ENCODE data around the gene BCL3.
"Not testable (repeated sequence)": the region's sequence is repeated elsewhere in the genome, so short reads cannot be mapped to it uniquely, and the experiment has no call there.

BCL3 gene

GRCh38 chr19:44762038-44762437 lies 13.5 kb downstream of the BCL3 start:
- no peak for DNase-seq

GRCh38 chr19:44765033-44765948 lies 16.8 kb downstream of the BCL3 start:
- no peak for DNase-seq

GRCh38 chr19:44765949-44766335 lies 17.4 kb downstream of the BCL3 start:
- no peak for DNase-seq

DNA sequence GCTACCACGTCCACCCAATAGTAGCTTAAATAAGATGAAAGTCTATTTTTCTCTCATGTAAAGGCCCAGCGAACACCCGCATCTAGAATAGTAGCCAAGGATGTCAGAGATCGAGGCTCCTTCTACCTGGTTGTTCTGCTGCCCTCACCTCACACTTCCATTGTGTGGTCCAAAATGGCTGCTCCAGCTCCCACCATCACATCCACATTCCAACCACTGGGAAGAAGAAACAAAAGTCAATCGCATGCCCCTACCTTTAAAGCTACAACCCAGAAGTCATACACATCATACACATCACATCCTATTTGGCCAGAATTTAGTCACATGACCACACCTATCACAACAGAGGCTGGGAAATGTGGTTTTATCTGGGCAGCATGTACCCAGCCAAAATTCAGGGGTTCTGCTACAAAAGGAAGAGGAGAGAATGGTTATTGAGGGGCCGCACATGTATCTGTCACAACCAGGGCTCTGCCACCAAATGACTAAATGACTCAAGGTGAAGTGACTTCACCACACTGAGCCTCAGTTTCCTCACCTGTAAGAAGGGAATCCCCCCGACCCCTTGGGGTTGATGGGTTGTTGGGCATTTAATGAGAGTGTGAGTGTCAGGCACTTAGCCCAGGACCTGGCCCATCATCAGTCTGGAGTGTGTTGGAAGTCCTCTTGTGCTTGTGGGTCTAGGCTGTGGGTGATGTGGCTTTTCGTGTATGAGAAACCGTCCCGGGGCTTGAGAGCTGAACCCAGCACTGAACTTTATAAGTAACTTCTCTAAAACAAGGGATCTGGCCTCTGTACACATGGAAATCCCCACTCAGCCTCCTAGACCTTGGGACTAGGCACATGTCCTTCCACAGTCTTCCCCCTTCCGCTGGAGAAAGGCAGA lies 19.0 kb downstream of the BCL3 start:
- no peak for DNase-seq

DNA sequence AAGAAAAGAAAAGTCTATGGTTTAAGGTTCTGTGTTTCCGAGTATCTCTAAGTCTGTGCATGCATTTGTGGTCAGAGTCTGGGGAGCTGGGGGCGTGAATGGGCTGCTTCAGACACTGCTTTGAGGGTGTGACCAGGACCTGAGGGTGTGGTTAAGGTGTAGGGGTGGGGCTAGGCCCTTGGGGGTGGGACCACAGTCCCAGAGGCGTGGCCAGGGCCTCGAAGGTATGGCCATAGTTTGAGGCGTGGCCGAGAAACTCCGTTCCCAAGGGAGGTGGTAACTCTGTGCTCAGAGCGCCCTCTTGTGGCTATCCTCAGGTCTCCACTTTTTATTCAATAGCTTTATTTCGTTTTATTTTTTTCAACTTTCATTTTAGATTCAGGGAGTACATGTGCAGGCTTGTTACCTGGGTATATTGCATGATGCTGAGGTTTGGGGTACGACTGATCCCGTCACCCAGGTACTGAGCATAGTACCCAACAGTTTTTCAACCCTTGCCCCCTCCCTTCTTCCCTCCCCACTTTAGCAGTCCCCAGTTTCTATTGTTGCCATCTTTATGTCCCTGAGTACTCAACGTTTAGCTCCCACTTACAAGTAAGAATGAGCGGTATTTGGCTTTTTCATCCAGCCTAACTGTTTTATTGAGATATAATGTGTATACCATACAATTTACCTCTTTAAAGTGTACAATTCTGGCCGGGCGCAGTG lies 22.2 kb downstream of the BCL3 start:
- DNase-seq, result peak; percentile 68

DNA sequence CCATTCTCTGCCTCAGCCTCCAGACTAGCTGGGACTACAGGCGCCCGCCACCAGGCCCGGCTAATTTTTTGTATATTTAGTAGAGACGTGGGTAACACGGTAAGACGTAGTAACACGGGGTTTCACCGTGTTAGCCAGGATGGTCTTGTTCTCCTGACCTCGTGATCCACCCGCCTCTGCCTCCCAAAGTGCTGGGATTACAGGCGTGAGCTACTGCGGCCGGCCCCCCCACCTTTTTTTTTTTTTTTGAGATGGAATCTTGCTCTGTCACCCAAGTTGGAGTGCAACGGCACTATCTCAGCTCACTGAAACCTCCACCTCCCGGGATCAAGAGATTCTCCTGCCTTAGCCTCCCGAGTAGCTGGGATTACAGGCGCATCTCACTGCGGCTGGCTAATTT lies 23.6 kb downstream of the BCL3 start:
- not testable (repeated sequence) for DNase-seq

DNA sequence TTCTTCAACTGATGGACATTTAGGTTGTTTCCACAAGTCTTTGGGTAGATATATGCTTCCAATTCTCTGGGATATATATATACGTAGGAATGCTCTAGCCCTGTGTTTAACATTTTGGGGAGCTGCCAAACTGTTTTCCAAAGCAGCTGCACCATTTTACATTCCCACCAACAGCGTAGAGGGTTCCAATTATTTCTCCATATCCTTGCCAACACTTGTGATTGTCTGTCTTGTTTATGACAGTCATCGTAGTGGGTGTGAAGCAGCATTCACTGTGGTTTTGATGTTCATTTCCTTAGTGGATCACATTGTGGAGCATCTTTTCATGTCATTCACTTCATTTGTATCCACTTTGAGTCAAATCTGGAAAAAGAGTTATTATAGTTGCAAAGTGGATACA lies 24.5 kb downstream of the BCL3 start:
- DNase-seq, result no peak

- DNase-seq, result no peak
These were observed 27.2 kb downstream of the BCL3 start for GRCh38 chr19:44775676-44776240.

DNA sequence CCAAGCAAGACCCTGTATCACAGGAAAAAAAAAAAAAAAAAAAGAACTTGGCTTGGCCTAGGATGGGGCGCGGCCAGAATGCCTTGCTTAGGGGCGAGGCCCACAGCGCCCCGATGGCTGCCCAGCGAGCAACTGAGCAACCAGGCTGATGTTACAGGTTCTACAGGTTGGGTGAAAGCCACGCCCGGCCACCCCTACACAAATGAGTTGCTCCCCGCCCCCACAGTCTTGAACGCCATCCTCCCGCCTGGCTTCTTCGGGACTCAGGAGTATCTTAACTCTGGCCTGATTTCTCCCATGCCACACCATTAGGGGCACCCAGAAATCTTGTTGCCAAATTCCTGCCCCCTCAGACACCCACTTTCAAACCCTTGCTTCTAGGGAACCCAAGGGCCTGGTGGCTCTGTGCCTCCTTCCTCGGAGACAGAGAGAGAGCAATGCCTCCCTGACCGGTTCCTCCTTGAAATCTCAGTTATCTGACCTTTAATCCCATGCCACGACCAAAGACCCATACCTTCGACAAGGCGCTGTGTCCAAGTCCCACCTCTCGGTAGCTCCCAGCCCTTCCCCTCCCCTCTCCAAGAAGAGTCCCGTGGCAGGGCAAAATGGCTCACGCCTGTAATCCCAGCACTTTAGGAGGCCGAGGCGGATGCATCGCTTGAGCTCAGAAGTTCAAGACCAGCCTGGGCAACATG lies 28.0 kb downstream of the BCL3 start:
- no peak for DNase-seq

DNA sequence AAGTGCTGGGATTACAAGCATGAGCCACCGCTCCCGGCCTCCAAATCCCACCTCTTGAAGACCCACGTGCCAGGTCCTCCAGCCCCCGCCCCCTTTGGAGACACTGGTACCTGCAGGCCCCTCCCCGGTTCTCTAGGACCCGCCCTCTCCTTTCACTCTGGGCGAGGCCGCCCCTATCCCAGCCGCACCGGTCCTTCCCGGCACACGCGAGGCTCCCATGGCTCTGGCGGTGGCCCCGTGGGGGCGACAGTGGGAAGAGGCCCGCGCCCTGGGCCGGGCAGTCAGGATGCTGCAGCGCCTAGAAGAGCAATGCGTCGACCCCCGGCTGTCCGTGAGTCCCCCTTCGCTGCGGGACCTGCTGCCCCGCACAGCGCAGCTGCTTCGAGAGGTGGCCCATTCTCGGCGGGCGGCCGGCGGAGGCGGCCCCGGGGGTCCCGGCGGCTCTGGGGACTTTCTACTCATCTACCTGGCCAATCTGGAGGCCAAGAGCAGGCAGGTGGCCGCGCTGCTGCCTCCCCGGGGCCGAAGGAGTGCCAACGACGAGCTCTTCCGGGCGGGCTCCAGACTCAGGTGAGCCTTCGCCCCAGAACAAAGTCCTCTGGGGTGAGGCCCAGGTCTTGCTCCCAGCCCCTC lies 29.3 kb downstream of the BCL3 start, which contains the start of gene CBLC:
Gene CBLC, plus strand, starts transcription at position 176 of the 633 bp plus-strand sequence. Its CDS starts 42 bp downstream, at position 218.
- DNase-seq, result no peak

DNA sequence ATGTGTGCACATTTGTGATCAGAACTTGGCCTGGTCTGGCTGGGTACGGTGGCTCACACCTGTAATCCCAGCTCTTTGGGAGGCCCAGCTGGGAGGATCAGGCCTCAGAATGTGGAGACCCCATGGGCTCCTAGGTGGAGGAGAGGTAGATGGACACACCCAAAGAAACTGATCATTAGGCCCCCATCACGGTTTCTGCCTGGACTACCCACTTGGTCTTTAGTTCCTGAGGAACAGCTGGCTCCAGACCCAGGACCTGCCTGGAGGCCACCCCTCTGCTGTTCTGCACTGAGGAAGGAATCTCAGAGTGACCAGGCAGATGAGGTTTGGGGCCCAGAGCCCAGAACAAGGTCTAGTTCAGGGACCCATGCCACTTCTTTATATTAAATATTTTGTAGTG lies 30.6 kb downstream of the BCL3 start:
- no peak for DNase-seq

DNA sequence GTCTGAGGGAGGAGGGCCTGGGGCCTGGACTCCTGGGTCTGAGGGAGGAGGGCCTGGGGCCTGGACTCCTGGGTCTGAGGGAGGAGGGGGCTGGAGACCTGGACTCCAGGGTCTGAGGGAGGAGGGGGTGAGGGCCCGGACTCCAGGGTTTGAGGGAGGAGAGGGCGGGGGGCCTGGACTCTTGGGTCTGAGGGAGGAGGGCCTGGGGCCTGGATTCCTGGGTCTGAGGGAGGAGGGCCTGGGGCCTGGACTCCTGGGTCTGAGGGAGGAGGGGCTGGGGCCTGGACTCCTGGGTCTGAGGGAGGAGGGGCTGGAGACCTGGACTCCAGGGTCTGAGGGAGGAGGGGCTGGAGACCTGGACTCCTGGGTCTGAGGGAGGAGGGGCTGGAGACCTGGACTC lies 33.2 kb downstream of the BCL3 start:
- DNase-seq, result not testable (repeated sequence)

DNA sequence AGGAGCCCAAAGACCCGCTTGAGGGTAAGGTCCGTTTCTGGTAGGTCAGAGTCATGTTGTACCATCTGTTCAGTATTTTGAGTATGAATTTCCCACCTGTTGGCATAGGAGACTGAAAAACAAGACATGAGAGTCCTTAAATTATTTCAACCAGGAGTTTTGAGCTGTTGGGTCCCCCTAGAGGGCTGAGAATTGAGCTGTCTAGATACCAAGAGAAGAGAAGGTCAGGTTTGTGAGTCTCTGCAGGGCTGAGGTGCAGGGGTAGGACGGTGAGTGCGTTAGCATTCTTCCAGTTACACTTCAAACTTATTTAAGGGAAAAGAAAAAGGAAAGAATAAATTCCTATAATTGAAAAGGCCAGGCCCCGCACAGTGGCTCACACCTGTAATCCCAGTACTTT lies 34.2 kb downstream of the BCL3 start:
- DNase-seq, result no peak

- no peak for DNase-seq
These were observed 35.0 kb downstream of the BCL3 start for GRCh38 chr19:44783545-44783944.

GRCh38 chr19:44785271-44785670 lies 36.8 kb downstream of the BCL3 start:
- no peak for DNase-seq

DNA sequence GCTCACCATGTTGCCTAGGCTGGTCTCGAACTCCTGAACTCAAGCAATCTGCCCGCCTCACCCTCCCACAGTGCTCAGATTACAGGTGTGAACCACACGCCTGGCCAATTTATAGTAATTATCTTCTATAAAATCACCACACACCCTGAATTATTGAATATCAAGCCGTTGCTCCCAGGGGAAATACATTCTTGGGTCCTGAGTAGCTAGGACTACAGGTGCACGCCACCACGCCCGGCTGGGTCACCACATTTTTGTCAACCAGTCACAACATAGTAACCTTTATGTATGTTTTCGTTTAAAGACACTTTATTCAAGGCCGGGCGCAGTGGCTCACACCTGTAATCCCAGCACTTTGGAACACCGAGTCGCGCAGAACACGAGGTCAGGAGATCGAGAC lies 37.5 kb downstream of the BCL3 start:
- DNase-seq, result no peak

- DNase-seq, result no peak
These were observed 40.5 kb downstream of the BCL3 start for GRCh38 chr19:44788971-44789370.

GRCh38 chr19:44789943-44790483 lies 41.5 kb downstream of the BCL3 start:
- no peak for DNase-seq

DNA sequence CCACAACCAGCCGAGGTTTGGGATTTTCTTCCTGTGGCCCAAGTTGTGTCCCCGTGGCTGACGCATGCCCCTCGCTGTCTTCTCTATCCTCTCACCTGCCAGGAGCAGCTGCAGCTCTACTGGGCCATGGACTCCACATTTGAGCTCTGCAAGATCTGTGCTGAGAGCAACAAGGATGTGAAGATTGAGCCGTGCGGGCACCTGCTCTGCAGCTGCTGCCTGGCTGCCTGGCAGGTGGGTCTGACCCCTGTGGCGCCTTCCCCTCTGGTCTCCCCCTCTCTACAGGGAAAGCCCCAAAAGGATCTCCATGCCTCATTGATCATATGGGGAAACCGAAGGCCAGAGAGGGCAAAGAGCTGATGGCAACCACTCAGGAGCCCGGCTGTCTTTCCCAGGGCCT lies 43.8 kb downstream of the BCL3 start:
- no peak for DNase-seq

- no peak for DNase-seq
These were observed 46.1 kb downstream of the BCL3 start for GRCh38 chr19:44794610-44795009.

DNA sequence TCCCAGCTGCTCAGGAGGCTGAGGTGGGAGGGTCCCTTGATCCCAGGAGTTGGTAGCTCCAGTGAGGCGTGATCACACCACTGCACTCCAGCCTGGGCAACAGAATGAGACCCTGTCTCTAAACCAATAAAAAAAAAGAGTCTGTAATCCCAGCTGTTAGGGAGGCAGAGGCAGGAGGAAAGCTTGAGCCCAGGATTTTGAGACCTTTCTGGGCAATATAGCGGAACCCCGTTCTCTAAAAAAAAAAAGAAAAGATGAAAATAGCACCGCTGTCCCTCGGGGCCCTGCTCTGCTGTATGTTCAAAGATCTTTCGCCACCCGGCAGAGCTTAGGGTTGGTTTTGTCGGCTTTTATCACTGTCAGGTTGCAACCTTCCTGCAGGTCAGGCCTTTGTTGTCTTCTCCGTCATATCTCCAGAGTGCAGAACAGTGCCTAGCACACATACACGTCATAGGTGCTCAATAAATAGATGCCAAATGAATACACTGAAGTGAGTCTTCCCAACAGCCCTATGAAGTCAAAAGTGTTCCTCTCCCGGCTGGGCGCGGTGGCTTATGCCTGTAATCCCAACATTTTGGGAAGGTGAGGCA lies 47.0 kb downstream of the BCL3 start:
- DNase-seq, result no peak
